KMS-11 (cell line): ENCODE results near the gene PROX2.

Source experiments
- H2AFZ ChIP-seq: fragments of 200-600 bp; sonication (generic); 2 replicates; pipeline ENCODE4 v1.6.1; 2016; ENCODE audit warnings: antibody characterized with exemption, mixed run types, low read depth
- H3K27ac ChIP-seq: fragments of 200-600 bp; sonication (generic); 2 replicates; pipeline ENCODE4 v1.6.1; 2016; ENCODE audit warnings: mild to moderate bottlenecking, mixed run types
- H3K27me3 ChIP-seq: fragments of 200-600 bp; sonication (generic); 2 replicates; pipeline ENCODE4 v1.6.1; 2017; ENCODE audit warnings: mild to moderate bottlenecking, low read depth, mixed run types, moderate library complexity; ENCODE audit not compliant: insufficient read depth
- H3K36me3 ChIP-seq: fragments of 200-600 bp; sonication (generic); 2 replicates; pipeline ENCODE4 v1.6.1; 2017; ENCODE audit warnings: mild to moderate bottlenecking, mixed run types; ENCODE audit not compliant: insufficient read depth
- H3K4me1 ChIP-seq: fragments of 200-600 bp; sonication (generic); 2 replicates; pipeline ENCODE4 v1.6.1; 2016; ENCODE audit warnings: mild to moderate bottlenecking, low read depth, mixed run types; ENCODE audit not compliant: poor library complexity, severe bottlenecking
- H3K4me2 ChIP-seq: fragments of 200-600 bp; sonication (generic); 2 replicates; pipeline ENCODE4 v1.7.0; 2016; ENCODE audit warnings: mild to moderate bottlenecking, mixed run types
- H3K4me3 ChIP-seq: fragments of 200-600 bp; sonication (generic); IDR thresholded peaks from 2 replicates; pipeline ENCODE4 v1.6.1; 2017; ENCODE audit warnings: low read depth, low read length, mixed read lengths; ENCODE audit not compliant: insufficient read depth
- H3K79me2 ChIP-seq: fragments of 200-600 bp; sonication (generic); 2 replicates; pipeline ENCODE4 v1.6.1; 2016; ENCODE audit warnings: low read depth, mixed run types; ENCODE audit not compliant: insufficient read depth
- H3K9ac ChIP-seq: fragments of 200-600 bp; sonication (generic); 2 replicates; pipeline ENCODE4 v1.6.1; 2016; ENCODE audit warnings: mild to moderate bottlenecking, mixed run types
- H4K20me1 ChIP-seq: fragments of 200-600 bp; sonication (generic); 2 replicates; pipeline ENCODE4 v1.6.1; 2016; ENCODE audit warnings: mild to moderate bottlenecking, mixed run types; ENCODE audit not compliant: insufficient read depth
- TF ChIP-seq, protein P1 (sequence below): fragments of 200-600 bp; sonication (generic); conservative IDR thresholded peaks from 2 replicates; pipeline ENCODE4 v1.6.1; 2017; ENCODE audit warnings: low read depth, mild to moderate bottlenecking, antibody characterized with exemption, low read length, moderate library complexity, mixed read lengths

PROX2 gene

DNA sequence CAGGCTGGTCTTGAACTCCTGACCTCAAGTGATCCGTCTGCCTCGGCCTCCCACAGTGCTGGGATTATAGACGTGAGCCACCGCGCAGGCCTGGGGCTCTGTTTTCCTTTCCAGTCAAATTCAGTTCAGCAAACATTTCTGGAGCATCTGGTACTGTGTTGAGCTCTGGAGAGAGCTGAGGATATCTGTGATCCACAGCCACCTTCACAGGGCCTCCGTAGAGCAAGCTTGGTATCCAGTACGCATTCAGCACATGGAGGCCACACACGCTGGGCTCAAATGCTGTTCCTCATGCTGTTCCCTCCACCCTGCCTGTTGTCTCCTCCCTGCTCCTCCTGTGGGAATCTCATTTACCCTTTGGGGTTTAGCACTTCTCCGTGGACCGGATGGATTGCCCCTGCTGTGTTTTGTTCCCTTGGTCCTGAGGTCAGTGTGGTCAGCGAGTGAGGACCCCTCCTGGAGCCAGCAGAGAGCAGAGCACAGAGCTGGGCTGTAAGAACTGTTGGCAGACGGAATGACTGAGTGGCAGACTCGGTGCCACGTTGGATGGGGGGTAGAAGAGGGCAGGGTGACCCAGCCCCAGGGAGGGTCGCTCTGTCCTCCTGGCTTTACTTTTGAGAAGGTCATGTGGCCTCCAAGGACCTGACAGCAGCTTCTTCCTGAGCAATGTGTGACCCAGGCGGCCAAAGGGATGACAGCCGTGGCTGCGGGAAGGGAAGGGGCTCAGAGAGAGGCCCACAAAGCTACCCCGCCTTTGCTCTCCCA, 46.2 kb upstream of the PROX2 start:
- no peak overlapping the region for H3K27ac ChIP-seq
- peak overlapping the region; percentile 89 for H3K9ac ChIP-seq
- H2AFZ ChIP-seq, result peak overlapping the region; percentile 67
- H3K4me2 ChIP-seq, result peak overlapping the region; percentile 84
- no peaks in the 10 kb centered on the region for H3K36me3 ChIP-seq
- H3K27me3 ChIP-seq, result no peaks in the 10 kb centered on the region
- H3K79me2 ChIP-seq, result no peaks in the 10 kb centered on the region
- no peaks in the 10 kb centered on the region for H4K20me1 ChIP-seq
- TF ChIP-seq, protein P1, sequence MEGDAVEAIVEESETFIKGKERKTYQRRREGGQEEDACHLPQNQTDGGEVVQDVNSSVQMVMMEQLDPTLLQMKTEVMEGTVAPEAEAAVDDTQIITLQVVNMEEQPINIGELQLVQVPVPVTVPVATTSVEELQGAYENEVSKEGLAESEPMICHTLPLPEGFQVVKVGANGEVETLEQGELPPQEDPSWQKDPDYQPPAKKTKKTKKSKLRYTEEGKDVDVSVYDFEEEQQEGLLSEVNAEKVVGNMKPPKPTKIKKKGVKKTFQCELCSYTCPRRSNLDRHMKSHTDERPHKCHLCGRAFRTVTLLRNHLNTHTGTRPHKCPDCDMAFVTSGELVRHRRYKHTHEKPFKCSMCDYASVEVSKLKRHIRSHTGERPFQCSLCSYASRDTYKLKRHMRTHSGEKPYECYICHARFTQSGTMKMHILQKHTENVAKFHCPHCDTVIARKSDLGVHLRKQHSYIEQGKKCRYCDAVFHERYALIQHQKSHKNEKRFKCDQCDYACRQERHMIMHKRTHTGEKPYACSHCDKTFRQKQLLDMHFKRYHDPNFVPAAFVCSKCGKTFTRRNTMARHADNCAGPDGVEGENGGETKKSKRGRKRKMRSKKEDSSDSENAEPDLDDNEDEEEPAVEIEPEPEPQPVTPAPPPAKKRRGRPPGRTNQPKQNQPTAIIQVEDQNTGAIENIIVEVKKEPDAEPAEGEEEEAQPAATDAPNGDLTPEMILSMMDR, result no peak
- H3K4me1 ChIP-seq, result no peaks in the 10 kb centered on the region
- no peak overlapping the region for H3K4me3 ChIP-seq

DNA sequence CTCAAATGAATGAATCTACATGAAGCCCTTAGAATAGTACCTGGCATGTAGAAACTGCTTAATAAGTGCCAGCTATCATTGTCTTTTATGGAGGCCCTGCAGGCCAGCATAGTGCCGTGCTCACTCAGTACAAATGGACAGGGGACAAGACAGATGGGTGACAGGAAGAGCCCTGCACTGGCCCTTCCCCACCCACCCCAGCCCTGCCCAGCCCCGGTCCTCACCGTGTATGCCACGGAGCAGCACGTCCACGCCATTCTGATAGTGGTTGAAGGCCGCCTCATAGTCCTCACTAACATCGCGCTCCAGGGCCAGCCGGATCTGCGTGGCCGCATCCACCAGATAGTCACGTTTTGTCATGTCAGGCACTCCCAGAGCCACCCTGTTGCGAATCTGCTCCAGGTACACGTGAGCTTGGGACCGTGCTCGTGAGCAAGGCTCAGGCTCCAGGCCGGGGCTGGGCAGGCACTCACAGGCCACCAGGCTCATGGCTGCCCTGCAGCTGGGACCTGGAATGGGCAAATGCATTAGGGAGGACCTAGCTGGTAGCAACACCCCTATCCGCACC, 45.2 kb upstream of the PROX2 start:
- no peaks in the 10 kb centered on the region for H3K36me3 ChIP-seq
- no peak overlapping the region for H3K4me3 ChIP-seq
- H3K79me2 ChIP-seq, result no peaks in the 10 kb centered on the region
- no peak overlapping the region for H3K9ac ChIP-seq
- TF ChIP-seq, protein P1, result no peak
- no peak overlapping the region for H3K4me2 ChIP-seq
- no peaks in the 10 kb centered on the region for H4K20me1 ChIP-seq
- no peaks in the 10 kb centered on the region for H3K27me3 ChIP-seq
- H3K4me1 ChIP-seq, result no peaks in the 10 kb centered on the region
- H2AFZ ChIP-seq, result no peak overlapping the region
- no peak overlapping the region for H3K27ac ChIP-seq

DNA sequence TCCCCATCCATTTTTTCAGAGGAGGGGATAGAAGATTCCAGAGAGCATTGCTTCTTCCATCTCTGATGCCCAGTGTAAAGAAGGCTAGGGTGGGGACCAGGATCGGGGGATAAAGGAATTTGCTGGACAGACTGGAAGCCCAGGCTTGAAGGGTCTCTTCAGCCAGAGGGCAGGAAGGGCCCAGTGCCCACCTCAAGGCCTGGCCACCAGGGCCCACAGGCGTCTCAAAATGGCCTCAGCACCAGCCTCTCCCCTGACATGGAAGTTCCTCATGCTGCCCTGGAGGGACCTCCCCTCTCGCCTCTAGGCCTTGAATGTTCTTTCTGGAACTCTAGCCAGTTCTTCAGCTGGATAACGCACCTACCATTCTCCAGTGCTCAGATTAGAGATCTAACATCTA, 44.3 kb upstream of the PROX2 start:
- H3K4me3 ChIP-seq, result no peak overlapping the region
- H3K27ac ChIP-seq, result no peak overlapping the region
- no peaks in the 10 kb centered on the region for H4K20me1 ChIP-seq
- no peaks in the 10 kb centered on the region for H3K4me1 ChIP-seq
- no peaks in the 10 kb centered on the region for H3K36me3 ChIP-seq
- no peaks in the 10 kb centered on the region for H3K79me2 ChIP-seq
- TF ChIP-seq, protein P1, result no peak
- no peak overlapping the region for H2AFZ ChIP-seq
- H3K27me3 ChIP-seq, result no peaks in the 10 kb centered on the region
- H3K9ac ChIP-seq, result no peak overlapping the region
- H3K4me2 ChIP-seq, result no peak overlapping the region

DNA sequence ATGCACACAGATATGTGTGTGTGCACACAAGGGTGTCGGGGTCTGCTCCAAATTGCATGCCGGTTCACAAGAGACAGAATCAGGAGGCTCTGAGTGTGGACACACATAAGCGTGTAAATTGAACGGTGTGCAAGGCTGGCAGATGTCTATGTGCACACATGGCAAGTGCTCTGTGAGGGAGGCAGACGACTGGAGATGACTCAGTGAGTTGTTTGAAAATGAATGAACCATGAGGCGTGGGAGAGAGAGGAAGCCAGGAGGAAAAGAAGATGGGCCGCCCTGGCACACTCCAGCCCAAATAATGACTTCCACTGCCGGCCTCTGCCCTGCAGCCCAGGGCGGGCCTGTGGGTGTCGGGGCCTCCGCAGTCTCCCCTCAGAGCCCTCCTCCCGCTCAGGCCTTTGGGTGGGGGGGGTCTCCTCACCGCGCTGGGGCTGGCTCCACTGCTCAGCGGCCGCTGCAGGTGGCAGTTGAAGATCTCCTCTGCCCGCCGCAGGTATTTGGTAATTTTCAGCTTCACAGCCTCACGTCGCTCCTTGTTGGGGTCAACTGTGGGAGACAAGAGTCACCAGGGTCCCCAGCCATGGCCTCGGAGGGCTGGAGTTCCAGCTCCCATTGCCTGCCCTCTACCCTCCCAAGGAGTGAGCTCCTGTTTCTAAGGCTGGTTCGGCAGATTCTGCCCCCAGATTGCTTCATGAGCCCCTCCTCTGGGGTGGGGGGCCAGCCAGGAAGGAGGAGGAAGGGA, 43.6 kb upstream of the PROX2 start:
- no peaks in the 10 kb centered on the region for H4K20me1 ChIP-seq
- H3K4me3 ChIP-seq, result no peak overlapping the region
- H3K9ac ChIP-seq, result no peak overlapping the region
- H3K79me2 ChIP-seq, result no peaks in the 10 kb centered on the region
- H3K4me2 ChIP-seq, result no peak overlapping the region
- no peaks in the 10 kb centered on the region for H3K27me3 ChIP-seq
- H3K4me1 ChIP-seq, result no peaks in the 10 kb centered on the region
- TF ChIP-seq, protein P1, result no peak
- H2AFZ ChIP-seq, result no peak overlapping the region
- no peaks in the 10 kb centered on the region for H3K36me3 ChIP-seq
- H3K27ac ChIP-seq, result no peak overlapping the region
